HG02840 (cell line): ENCODE data around the gene ITGB3.

ENCODE experiments used
- ATAC-seq: cut with Tn5 transposase; IDR thresholded peaks from one replicate; pipeline ENCODE4 v1.9.1; 2021; ENCODE audit warnings: mild to moderate bottlenecking, moderate library complexity, moderate number of reproducible peaks; ENCODE audit not compliant: unreplicated experiment, low FRiP score

The ITGB3 gene

DNA sequence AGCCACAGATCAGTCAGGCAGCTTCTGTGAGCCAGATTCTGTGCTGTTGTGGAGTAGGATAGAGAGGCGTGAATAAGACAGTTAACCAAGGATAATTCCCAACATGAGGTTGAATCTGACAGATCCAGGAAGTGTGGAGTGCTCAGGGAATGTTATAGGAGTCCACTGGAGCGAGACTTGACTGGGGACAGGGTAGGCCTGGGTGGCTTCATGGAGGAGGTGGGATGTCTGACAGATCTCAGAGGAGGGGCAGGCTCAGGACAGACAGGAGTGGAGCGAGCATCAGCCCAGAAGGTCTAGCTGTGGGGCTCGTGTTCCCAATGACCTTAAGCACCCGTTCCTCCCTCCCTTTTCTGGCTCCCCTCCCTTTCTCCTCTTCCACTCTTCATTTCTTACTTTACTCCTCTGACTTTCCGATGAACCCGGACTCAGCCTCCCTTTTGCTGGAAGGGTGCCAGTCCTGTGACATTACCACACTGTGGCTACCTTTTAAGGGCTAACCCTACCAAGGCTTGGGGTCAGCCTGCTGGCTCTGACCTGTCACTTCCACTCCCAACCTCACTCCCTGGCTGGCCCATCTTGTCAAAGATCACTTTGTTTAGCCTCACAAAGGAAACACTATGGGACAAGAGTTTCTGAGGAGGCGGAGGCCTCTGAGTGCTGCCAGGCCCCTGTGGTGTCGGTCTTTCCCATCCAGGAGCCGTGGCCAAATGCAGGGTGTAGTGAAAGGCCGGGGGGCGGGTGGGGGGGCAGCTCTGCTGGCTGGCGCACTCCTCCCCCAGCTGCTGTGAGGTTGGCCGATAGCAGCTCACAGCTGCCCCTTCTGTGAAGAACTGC is 41.6 kb downstream of the ITGB3 start:
- no peak for ATAC-seq

DNA sequence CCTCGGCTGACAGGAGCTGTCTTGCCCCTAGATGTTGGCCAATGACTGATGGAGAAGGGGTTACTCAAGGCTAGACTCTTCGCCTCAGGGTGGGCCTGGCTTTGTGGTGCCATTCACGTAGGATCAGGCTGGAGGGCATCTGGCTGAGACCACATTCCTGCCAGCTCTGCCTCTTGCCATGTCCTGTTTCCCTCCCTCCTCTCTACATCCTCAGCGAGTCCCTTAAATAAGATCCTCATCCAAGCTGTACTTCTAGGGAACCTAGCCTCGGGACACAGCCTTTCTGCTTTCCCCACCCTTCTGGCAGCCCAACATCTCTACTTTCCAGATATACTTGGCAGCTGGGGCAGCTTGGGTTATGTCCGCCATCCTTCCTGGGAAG is 42.2 kb downstream of the ITGB3 start:
- ATAC-seq: no peak

DNA sequence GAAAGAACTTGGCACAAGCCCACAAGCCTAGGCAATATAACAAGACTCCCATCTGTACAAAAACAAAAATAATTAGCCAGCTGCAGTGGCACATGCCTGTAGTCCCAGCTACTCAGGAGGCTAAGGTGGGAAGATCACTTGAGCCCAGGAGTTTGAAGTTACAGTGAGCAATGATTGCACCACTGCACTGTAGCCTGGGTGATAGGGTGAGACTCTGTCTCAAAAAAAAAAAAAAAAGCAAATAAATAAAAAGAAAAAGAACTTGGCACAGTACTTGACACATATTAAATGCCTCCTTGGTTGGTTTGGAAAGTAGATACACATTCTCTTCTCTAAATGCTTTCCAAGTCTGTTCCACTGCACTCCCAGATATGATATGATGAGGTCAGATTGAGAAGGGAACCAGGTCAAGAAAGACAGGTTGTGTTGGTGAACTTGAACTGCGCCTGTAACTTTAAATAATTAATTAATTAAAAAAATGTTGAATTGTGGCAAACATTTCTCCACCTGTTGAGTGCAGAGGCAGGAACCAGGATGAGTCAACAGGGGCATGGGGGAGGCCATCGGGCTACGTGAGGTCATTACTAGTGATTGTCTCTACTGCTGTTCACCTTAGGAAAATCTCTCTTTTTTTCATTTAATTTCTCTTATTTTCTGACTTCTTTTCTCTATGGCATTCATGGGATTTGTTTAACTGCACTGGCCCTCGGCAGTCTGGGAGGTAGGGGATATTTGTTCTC is 44.2 kb downstream of the ITGB3 start:
- no peak for ATAC-seq

DNA sequence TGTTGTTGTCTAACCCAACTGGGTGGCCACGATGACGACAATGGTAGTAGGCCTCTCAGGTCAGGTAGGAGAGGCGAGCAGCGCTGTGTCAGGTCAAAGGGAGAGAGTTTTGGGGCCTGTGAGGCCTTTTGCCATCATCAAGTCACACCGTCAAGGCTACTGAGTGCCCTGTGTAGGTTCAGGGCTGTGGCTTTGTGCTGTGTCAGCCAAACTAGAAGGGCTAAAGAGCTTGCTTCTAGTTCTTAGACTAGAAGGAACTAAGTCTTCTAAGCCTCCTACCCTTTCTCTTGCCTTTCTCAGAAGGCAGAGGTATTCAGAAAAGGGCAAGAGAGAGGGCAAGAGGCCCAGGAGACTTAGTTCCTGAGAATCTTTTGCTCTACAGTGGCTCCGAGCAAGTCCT is 45.1 kb downstream of the ITGB3 start:
- ATAC-seq: no peak

DNA sequence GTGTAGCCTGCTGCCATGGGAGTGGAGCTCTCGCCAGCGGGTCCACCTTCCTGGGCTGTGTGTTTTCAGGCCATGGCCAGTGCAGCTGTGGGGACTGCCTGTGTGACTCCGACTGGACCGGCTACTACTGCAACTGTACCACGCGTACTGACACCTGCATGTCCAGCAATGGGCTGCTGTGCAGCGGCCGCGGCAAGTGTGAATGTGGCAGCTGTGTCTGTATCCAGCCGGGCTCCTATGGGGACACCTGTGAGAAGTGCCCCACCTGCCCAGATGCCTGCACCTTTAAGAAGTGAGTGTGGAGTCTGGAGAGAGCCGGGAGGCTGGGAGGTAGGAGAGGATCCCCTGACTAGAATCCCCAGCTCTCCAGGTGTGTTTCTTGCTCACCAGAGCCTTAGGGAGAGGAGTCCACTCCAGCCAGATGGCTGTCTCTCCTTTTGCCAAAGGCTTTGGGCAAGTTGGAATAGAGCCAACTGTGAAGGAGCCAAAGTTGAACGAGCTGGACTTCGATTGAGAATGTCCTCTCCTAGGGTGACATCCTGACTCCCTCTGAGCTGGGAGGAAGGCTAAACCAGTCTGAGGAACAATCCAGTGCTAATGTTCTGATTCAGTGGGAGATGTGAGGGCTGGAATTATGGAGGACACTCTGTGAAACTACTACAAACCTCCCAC is 45.7 kb downstream of the ITGB3 start:
- ATAC-seq: no peak

DNA sequence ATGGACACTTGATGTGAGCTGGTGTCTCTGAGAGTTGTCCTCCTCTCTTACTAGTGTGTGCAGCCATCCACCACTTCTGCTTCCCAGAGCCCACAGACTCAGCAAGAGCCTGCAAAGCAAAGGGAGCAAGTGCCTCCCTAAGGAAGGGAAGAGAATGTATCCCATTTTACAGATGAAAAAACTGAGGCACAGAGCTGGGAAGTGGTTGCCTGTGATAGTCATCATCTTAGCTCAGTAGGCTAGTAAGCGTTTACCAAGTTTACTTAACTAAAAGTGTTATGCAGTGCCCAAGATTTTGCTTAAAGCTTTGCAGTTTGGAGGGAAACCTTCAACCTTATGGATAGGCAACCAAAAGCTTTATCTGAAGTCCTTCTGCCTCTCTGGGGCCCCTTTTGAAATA is 47.1 kb downstream of the ITGB3 start:
- ATAC-seq: no peak

DNA sequence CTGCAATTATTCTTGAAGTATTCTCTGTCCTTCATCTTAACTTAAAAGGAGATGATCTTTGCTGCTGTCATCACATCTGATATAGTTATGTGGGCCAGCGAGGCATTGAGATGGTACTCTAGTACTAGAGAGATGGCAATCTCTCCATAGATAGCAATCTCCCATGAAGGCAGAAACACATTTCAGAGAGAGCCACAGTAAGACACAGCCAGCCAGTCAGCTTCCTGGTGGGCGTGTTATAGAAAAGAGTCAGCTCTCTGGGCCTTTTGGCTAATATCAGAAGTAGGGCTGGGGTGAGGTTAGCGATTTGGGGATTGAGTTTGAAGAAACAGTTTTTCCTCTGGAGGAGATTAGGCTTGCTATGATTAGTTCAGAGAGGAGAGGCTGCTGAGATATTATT is 47.5 kb downstream of the ITGB3 start:
- ATAC-seq: no peak

DNA sequence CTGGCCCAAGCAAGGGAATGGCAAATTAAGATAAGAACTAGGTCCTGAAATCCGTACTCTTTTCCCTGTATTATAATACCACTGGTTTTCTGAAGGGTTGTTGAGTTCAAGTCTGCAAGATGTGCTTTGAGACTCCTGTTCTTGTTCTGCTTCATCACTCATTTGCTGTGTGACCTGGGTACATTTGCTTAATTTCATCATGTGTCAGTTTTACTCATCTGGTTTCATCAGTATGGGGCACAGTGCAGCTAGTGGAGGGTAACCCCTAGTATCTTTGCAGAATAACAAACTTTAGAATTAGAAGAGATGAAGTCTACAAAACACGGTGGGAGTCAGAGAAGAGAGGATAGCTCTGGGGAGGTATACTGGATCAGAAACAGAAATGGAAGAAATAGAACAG is 48.2 kb downstream of the ITGB3 start:
- no peak for ATAC-seq

DNA sequence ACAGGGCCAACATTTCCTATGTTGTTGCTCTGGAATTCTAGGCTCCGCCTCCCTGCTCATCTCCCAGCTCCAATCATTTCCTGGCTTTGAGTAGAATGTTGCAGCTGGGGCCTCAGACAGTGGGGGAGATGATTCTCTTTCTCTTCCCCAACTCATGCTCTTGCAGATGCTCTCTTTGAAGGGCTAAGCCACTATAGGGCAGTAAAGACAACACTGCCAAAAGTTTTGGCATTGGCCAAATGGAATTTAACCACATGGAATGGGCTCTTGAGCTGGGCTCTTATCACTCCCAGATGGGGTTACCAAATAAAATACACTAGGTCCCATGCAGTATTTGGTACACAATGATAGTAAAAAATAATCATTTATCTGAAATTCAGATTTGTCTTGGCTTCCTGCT is 50.6 kb downstream of the ITGB3 start:
- ATAC-seq: no peak

DNA sequence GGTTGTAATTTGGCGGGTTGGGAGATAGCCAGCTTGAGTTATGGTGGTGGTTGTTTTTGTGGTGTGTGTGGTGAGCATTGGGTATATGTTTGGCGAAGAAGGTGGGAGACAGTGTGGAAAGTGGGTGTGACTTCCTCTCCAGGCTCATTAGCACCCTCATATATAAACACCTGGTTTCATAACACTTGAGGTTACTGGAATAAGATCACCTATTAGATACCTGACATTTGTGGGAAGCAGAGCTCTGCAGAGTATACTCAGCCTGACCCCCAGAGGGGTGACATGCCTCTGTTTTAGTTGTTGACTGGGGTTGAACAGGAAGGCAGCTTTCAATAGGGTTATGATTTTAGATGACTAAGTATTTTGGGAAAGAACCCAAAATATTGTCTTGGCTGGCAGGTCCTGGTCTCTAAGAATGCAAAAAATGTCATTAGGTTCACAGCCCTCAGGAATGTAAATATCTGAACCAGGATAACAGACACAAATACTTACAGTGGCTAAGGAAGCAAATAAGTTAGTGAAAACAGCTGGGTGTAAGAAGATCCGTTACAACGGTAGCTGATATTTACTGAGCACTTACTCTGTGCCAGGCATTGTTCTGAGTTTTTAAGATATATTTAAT is 51.8 kb downstream of the ITGB3 start:
- no peak for ATAC-seq

DNA sequence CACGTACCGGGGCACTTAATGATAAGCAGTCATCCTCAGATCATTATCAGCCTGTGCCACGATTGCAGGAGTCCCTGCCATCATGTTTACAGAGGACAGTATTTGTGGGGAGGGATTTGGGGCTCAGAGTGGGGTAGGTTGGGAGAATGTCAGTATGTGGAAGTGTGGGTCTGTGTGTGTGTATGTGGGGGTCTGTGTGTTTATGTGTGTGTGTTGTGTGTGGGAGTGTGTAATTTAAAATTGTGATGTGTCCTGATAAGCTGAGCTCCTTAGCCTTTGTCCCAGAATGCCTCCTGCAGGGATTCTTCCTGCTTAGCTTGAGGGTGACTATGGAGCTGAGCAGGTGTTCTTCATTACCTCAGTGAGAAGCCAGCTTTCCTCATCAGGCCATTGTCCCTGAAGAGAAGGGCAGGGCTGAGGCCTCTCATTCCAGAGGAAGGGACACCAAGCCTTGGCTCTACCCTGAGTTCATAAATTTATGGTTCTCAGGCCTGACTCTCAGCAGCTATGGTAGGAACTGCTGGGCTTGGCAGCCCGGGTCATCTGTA is 56.6 kb downstream of the ITGB3 start:
- no peak for ATAC-seq

DNA sequence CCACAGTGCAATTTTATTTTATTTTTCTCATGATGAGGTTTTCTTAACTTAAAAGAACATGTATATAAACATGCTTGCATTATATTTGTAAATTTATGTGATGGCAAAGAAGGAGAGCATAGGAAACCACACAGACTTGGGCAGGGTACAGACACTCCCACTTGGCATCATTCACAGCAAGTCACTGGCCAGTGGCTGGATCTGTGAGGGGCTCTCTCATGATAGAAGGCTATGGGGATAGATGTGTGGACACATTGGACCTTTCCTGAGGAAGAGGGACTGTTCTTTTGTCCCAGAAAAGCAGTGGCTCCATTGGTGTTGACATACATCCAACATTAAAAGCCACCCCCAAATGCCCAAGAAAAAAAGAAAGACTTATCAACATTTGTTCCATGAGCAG is 57.8 kb downstream of the ITGB3 start:
- no peak for ATAC-seq

DNA sequence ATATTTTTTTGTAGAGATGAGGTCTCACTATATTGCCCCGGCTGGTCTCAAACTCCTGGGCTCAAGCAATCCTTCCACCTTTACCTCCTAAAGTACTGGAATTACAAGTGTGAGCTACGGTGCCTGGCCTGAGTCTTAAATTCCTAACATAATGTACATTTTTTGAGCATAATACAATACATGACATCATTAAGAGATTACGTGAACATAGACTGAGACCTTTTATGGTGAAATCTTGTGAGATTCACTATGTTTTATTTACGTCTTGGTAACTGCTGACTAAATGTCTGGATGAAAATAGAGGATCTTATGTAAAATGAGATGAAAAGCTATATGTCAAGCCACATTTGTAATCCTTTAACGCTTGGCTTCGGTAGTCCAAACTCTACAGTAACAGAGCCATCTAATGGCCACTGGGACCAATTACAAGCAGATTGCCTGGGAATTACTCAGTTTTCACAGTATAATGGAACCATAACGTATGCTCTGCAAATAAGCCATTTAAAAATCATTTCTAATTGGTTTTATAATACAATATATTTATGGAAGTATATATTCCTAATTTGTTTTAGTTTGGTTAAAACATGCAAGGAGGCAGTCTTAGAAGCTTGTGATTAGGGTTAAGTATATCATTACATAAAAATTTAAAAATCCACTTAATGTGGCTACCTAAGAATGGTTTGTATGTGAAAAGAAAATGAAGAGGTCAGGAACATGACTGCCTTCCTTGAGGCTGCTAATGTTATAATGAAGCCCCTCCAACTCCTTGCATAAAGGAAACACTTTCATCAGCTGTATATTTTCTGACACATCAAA is 62.0 kb downstream of the ITGB3 start:
- ATAC-seq: no peak

DNA sequence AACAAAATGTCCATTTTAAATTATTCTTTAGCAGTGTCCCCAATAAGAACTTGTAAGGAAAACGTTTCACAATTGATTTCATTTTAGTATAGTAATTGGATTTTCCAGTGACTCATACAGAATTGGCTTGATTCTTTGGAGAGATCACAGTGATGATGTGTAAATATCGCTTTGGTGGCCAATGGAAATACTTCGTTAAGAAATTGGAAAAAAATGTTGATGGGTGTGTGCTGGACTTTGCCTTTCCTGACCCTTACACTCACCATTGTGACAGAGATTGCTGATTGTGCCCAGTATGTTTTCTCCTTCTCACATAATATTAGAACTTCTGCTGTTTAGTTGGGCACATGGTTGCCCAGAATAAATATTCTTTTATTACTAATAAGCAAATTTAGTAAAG is 62.7 kb downstream of the ITGB3 start:
- ATAC-seq: no peak

DNA sequence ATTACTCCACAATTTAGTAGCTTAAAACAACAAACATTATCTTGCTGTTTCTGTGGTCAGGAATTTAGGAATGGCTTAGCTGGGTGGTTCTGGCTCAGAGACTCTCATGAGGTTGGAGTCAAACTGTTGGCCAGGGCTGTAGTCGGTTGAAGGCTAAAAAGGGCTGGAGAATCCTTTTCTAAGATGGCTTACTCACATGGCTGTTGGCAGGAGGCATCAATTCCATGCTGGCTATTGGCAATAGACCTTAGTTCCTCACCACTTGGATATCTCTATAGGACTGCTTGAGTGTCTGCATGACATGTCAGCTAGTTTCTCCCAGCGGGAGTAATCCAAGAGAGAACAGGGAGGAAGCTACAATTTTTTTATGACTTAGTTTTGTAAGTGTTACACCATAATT is 63.5 kb downstream of the ITGB3 start:
- ATAC-seq: no peak

DNA sequence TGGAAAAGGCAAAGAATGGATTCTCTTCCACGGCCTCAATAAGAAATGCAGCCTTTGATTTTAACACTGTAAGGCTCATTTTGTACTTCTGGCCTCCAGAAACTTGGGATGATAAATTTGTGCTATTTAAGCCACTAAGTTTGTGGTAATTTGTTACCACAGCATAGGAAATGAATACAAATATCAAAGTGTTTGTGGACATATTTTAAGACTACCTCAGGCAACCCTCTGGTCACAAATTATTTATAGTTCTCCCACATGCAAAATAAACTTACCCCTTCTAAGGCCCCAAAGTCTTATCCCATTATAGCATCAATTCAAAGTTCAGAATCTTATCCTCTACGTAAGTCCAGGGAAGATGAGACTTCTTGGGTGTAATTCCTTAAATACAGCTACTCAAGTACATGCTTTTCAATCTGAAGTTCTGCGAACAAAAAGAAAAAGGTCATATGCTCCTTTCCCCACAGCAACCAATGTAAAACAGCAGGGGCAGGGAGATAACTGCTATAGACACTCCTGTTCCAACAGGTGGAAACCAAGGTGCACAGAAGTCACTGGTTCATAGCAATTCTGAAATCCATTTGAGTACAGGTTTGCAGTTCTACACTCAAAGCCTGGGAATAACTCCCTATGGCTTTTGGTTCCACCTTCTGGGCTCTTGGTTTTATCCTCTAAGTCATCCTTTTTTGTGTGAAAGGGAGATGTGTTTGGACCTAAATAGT is 64.7 kb downstream of the ITGB3 start:
- no peak for ATAC-seq

DNA sequence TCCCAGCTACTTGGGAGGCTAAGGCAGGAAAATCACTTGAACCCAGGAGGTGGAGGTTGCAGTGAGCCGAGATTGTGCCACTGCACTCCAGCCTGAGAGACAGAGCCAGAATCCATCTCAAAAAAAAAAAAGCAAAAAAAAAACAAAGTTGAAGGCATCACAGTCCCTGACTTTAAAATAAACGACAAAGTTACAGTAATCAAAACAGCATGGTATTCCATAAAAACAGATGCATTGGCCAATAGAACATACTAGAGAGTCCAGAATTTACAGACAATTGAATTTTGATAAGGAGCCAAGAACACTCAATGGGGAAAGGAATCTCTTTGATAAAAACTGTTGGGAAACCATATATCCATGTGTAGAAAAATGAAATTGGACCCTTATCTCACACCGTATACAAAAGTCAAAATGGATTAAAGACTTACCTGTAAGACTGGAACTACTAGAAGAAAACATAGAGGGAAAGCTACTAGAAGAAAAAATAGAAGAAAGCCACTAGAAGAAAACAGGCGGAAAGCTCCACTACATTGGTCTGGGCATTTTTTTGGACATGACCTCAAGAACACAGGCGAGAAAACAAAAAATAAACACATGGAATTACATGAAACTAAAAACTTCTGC is 67.4 kb downstream of the ITGB3 start:
- no peak for ATAC-seq

DNA sequence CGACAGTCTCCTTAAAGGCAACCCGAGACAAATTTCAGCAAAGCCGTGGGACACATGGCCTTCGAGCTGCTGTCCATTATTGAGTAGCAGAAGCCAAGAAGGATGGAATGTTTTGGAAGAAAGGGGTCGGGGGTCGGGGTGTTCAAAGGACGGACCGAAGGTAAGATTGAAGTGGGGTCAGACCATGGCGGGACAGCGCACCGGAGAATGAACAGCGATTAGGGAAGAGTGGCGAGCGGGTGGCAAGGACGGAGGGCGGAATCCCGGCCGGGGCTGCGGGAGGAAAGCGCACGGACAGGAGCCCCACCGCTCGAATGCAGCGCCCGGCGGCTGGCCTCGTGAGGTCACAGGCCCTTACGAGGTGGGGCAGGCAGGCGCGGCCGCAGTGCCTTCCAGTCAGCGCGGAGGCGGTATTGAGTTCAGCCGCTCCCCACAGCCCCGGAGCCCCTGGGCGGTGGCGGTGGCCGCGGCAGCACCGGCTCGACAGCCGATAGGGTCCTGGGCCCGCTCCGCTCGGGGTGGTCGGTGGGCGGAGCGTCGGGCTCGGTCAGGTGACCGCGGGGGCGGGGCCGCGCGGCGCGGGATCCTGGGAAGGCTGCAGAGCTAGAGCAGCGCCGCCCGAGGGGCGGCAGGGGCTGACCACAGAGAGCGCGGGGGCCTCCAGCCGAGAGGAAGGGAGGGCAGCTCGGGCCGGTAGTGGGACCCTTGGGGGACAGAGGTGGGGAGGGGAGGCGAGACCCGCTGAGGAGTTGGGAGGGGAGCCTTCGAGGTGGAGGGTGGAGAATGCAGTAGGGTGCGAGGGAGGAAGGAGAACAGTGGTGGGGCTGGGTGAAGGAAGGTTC is 70.0 kb downstream of the ITGB3 start, which contains the start of gene EFCAB13:
Gene EFCAB13, plus strand, starts transcription at position 574 of the 842 bp plus-strand sequence. CDS start 4,399 bp downstream, outside the sequence.
- peak; percentile 82 for ATAC-seq
